ENCODE measurements around the gene VCAN. TPM values are rescaled to one million over a fixed set of nuclear protein-coding genes. Genes with fewer than 3 reads are reported as not detected.

VCAN gene
- total and polyA plus RNA-seq, 2 of the 4 experiments (the other 2 are of a cell fraction): 45.3 to 158 TPM

DNA sequence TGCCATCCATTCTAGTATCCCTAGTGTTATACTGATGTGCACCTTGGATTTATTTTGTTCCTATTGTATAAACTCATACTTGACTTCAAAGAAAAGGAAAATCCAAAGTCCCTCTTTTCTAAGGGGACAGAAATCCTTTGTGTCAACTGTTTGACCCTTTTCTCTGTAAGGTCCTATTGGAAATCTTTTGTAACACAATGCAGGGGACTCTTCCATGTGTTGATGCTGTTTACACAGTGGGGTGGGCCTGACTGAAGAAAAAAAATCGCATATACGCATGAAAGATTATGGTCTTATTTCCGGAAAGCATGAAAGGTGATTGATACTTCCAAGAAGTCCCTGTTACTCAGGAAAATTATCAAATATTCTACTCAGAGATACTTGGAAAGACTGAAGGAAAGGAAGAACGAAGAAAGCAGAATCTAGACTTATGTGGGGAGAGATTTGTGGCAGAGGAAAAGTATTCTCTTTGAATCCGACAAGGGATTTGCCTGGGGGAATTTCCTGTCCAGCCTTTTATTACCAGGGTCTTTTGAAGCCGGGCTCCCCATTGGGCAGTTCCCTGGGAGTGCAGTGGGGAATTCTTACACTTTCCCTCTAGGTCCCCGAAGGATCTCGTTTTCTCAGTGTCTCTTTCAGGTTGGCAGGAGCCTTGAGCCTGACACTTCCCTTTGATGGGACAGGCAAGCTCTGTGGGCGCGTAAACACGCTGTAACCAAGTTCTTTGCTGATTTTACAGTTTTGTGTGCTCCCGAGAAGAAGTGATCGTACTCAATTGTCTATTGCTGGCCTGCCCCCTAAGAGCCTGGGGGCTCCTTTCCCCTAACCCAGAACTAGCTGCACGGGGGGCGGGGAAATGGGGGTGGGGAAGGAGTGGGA, 779 bp upstream of the VCAN start:
- Histone ChIP-seq H3K4me2 (ENCODE audit: low read depth, low read length) (peak overlapping the region; percentile 90), H4K91ac (ENCODE audit: insufficient read depth, low read depth, low read length) (peak overlapping the region; percentile 10; the same call in 1 of the 2 replicates), H3K4ac (ENCODE audit: low read depth, low read length) (peak overlapping the region; percentile 32), H2BK20ac (ENCODE audit: low read depth, low read length) (no peak overlapping the region), H4K8ac (ENCODE audit: low read depth in 2 of 2, low read length in 2 of 2) (peak overlapping the region in 1 of 2 experiments; percentile 32; a peak in 2 of 4 replicates), H3K23ac (ENCODE audit: low read depth, low read length) (peak overlapping the region; percentile 75), H2AK5ac (ENCODE audit: low read depth, low read length) (no peak overlapping the region), H3K18ac (ENCODE audit: low read depth, low read length) (no peak overlapping the region), H2BK15ac (ENCODE audit: low read depth, low read length) (peak overlapping the region; percentile 6; the same call in 1 of the 3 replicates), H3K4me3 (ENCODE audit: insufficient read depth, low read depth, low read length) (peak overlapping the region; percentile 56), H4K20me1 (ENCODE audit: insufficient read depth, low read length) (0 out of 2 replicates have a peak, but pooled peaks cover 4% of the 10 kb centered on the region), H2BK120ac (ENCODE audit: low read depth, low read length) (peak overlapping the region; percentile 29; the same call in 1 of the 2 replicates), H3K9me1 (ENCODE audit: insufficient read depth, low read length) (no peaks in the 10 kb centered on the region), H2AK9ac (replicated peaks; ENCODE audit: low read depth, low read length, poor library complexity) (no peak overlapping the region), H3K27ac (ENCODE audit: insufficient read depth, low read length) (no peak overlapping the region; the same call in 1 of the 2 replicates), H3K4me1 (ENCODE audit: control insufficient read depth, insufficient read depth, low read length) (peaks cover 3% of the 10 kb centered on the region), H3K14ac (replicated peaks; ENCODE audit: low read depth, low read length) (peak overlapping the region; percentile 44; the same call in 1 of the 2 replicates), H2BK5ac (ENCODE audit: low read depth, low read length, poor library complexity, severe bottlenecking) (no peak overlapping the region), H4K5ac (ENCODE audit: low read depth, low read length) (no peak overlapping the region), H3K27me3 (ENCODE audit: control insufficient read depth, insufficient read depth, low read length) (peaks cover 10% of the 10 kb centered on the region), H3K36me3 (ENCODE audit: control insufficient read depth, insufficient read depth, low read length) (no peaks in the 10 kb centered on the region), H2AFZ (replicated peaks; ENCODE audit: low read length, poor library complexity) (peak overlapping the region; percentile 93), H3K9me3 (ENCODE audit: control insufficient read depth, insufficient read depth, low read length) (no peaks in the 10 kb centered on the region), H3K9ac (ENCODE audit: low read depth, low read length) (peak overlapping the region; percentile 39), H3K79me1 (ENCODE audit: low read depth in 1 of 2, low read length in 2 of 2) (peaks cover 3 to 11% of the 10 kb centered on the region in 2 experiments; a peak in 1 of 4 replicates), H3K56ac (ENCODE audit: extremely low read depth, insufficient read depth, low read length) (no peak overlapping the region)
- no peak for DNase-seq
- in situ Hi-C loops (cut with MboI; ENCODE audit: low sequenced_read_pairs): loop anchor here (10.0 kb wide), 2 partner anchors 1116 to 1156 kb away; no protein-coding TSS in a partner anchor
- dilution Hi-C loops (cut with HindIII; ENCODE audit: low sequenced_read_pairs, unreplicated experiment): no loop called here
- TF ChIP-seq MAFK (IDR thresholded peaks at IDR 0.05; ENCODE audit: low read depth, low read length) (0 out of 2 replicates have a peak, but pooled peaks have one; percentile 8), FOS (IDR thresholded peaks at IDR 0.05; ENCODE audit: low read depth, low read length) (no peak)
- ATAC-seq (ENCODE audit: low read depth): no peak
- POLR2A ChIA-PET (ENCODE audit: unreplicated experiment): no interaction called here
- intact Hi-C loops (cut with micrococcal nuclease): loop anchor here (5.0 kb wide), 5 partner anchors 38 to 1058 kb away; no protein-coding TSS in a partner anchor
- no CpG with 5 or more reads among the region's 15 CpGs for WGBS, 2 experiments (ENCODE audit: extremely low coverage in 2 of 2, insufficient read length in 1 of 2)
- CTCF ChIA-PET: interaction anchor here (0.9 to 1.0 kb wide), 2 partner anchors 817 to 829 kb away, joined by 3 read pairs; no protein-coding TSS in a partner anchor
- BruUV-seq (replicated peaks): no TSS peak

Data from IMR-90 (cell line).